H1 (cell line): ENCODE results near the gene SOX6. TPM values are rescaled to one million over a fixed set of nuclear protein-coding genes. Genes with fewer than 3 reads are reported as not detected.
A peak's percentile ranks its signal among the peaks of the same experiment; 100 is the strongest.

ENCODE experiments used
- CTCF ChIA-PET: fragments of 300-600 bp; sonication (Branson Sonifier 250); formaldehyde crosslinking; loops from one replicate; lab custom pipeline; 2021; ENCODE audit not compliant: partially characterized antibody; lab: Charles Lee
- POLR2A ChIA-PET: fragments of 300-600 bp; sonication (Branson Sonifier 250); formaldehyde crosslinking; loops from one replicate; lab custom pipeline; 2021; ENCODE audit warnings: inconsistent platforms; ENCODE audit not compliant: partially characterized antibody; lab: Charles Lee
- DNase-seq, 2 experiments: peaks; one replicate each; pipeline versions ENCODE4 v3.0.0 to v3.0.0-alpha.2; 2010 to 2022; ENCODE audit warnings: low spot score in 2 of 2, low read depth in 1 of 2, mixed read lengths in 1 of 2
- FAIRE-seq: peaks from 2 replicates; lab custom pipeline; 2011; peaks lifted over from hg19 to GRCh38; lab: Jason Lieb, UNC
- H2AFZ ChIP-seq: 2 replicates; pipeline ENCODE4 v1.8.1; 2012; ENCODE audit warnings: low read length, inconsistent platforms
- H2AK5ac ChIP-seq: 2 replicates; pipeline ENCODE4 v1.6.1; 2013; ENCODE audit warnings: low read depth, low read length
- H2BK120ac ChIP-seq: replicated peaks from 2 replicates; pipeline ENCODE3; 2013; ENCODE audit warnings: low read depth, low read length, inconsistent platforms
- H2BK12ac ChIP-seq: 2 replicates; pipeline ENCODE4 v1.6.1; 2013; ENCODE audit warnings: low read depth, low read length
- H2BK15ac ChIP-seq: 2 replicates; pipeline ENCODE4 v1.6.1; 2013; ENCODE audit warnings: low read length
- H2BK20ac ChIP-seq: 2 replicates; pipeline ENCODE4 v1.6.1; 2013; ENCODE audit warnings: low read length
- H2BK5ac ChIP-seq: 2 replicates; pipeline ENCODE4 v1.6.1; 2013; ENCODE audit warnings: low read depth, low read length
- H3K14ac ChIP-seq: 2 replicates; pipeline ENCODE4 v1.6.1; 2013; ENCODE audit warnings: inconsistent platforms; ENCODE audit not compliant: insufficient read length
- H3K18ac ChIP-seq: 2 replicates; pipeline ENCODE4 v1.6.1; 2013; ENCODE audit warnings: low read length; ENCODE audit errors: extremely low read depth
- H3K23ac ChIP-seq: 2 replicates; pipeline ENCODE4 v1.6.1; 2013; ENCODE audit warnings: inconsistent platforms; ENCODE audit not compliant: insufficient read length
- H3K23me2 ChIP-seq: 2 replicates; pipeline ENCODE4 v1.6.1; 2013; ENCODE audit warnings: low read depth, low read length
- H3K27ac ChIP-seq: 2 replicates; pipeline ENCODE4 v1.6.1; 2011; ENCODE audit warnings: low read depth, low read length, inconsistent platforms
- H3K27me3 ChIP-seq, 4 experiments: replicated peaks in 1 of 4; 1 replicate in 1 of 4; 2 replicates in 3 of 4; pipeline versions ENCODE4 v1.6.1 to v1.8.1; 2011 to 2013; ENCODE audit warnings: low read length in 3 of 4, mild to moderate bottlenecking in 3 of 4, inconsistent platforms in 2 of 4, mixed read lengths in 2 of 4, moderate library complexity in 1 of 4; ENCODE audit not compliant: control insufficient read depth in 3 of 4, insufficient read depth in 3 of 4; ENCODE audit errors: extremely low read depth in 1 of 4
- H3K36me3 ChIP-seq, 4 experiments: 2 replicates each; pipeline versions ENCODE4 v1.6.1 to v1.8.1; 2011 to 2013; ENCODE audit warnings: mild to moderate bottlenecking in 4 of 4, low read length in 3 of 4, moderate library complexity in 2 of 4, control low read depth in 1 of 4, inconsistent platforms in 1 of 4; ENCODE audit not compliant: insufficient read depth in 4 of 4, control insufficient read depth in 2 of 4
- H3K4ac ChIP-seq: replicated peaks from 2 replicates; pipeline ENCODE3; 2013; ENCODE audit warnings: low read length, low read depth, mixed read lengths, inconsistent platforms; ENCODE audit not compliant: insufficient read length
- H3K4me1 ChIP-seq, 4 experiments: replicated peaks in 1 of 4; 1 replicate in 1 of 4; 2 replicates in 3 of 4; pipeline versions ENCODE4 v1.6.1 to v1.8.1; 2011 to 2013; ENCODE audit warnings: low read length in 3 of 4, inconsistent platforms in 2 of 4, mixed read lengths in 1 of 4; ENCODE audit not compliant: insufficient read depth in 4 of 4, control insufficient read depth in 3 of 4
- H3K4me2 ChIP-seq, 2 experiments: 2 replicates each; pipeline versions ENCODE4 v1.6.1 to v1.8.1; 2011 to 2013; ENCODE audit warnings: low read depth in 2 of 2, low read length in 2 of 2, control low read depth in 1 of 2, inconsistent platforms in 1 of 2, mild to moderate bottlenecking in 1 of 2; ENCODE audit not compliant: insufficient read depth in 1 of 2
- H3K4me3 ChIP-seq, 4 experiments: fragments of 200-600, 300-600 bp in 1 of 4; sonication (generic), shearing (Covaris generic), sonication (Bioruptor Twin) in 1 of 4; 2 replicates each; pipeline versions ENCODE4 v1.5.1 to v1.8.1; 2011 to 2016; ENCODE audit warnings: low read length in 4 of 4, low read depth in 3 of 4, control low read depth in 2 of 4, inconsistent platforms in 2 of 4, mild to moderate bottlenecking in 2 of 4, mixed read lengths in 1 of 4, moderate library complexity in 1 of 4; ENCODE audit not compliant: insufficient read depth in 2 of 4; ENCODE audit errors: extremely low read depth in 1 of 4
- H3K56ac ChIP-seq: replicated peaks from 2 replicates; pipeline ENCODE3; 2013; ENCODE audit warnings: low read depth, mild to moderate bottlenecking, mixed read lengths, low read length, inconsistent platforms; ENCODE audit not compliant: insufficient read length
- H3K79me1 ChIP-seq: 2 replicates; pipeline ENCODE4 v1.6.1; 2013; ENCODE audit warnings: low read depth, low read length, control low read depth
- H3K79me2 ChIP-seq, 2 experiments: 2 replicates each; pipeline versions ENCODE4 v1.6.1 to v1.8.1; 2012 to 2013; ENCODE audit warnings: low read length in 2 of 2, mild to moderate bottlenecking in 2 of 2, inconsistent platforms in 1 of 2; ENCODE audit not compliant: insufficient read depth in 2 of 2, control insufficient read depth in 1 of 2
- H3K9ac ChIP-seq, 4 experiments: replicated peaks in 1 of 4; 1 replicate in 1 of 4; 2 replicates in 3 of 4; pipeline versions ENCODE4 v1.6.1 to v1.8.1; 2011 to 2013; ENCODE audit warnings: low read depth in 3 of 4, low read length in 3 of 4, control low read depth in 2 of 4, mild to moderate bottlenecking in 2 of 4, moderate library complexity in 2 of 4, inconsistent platforms in 1 of 4; ENCODE audit errors: extremely low read depth in 1 of 4
- H3K9me3 ChIP-seq, 2 experiments: 2 replicates each; pipeline versions ENCODE4 v1.6.1 to v1.8.1; 2012 to 2013; ENCODE audit warnings: mild to moderate bottlenecking in 2 of 2, moderate library complexity in 2 of 2, control low read depth in 1 of 2, inconsistent platforms in 1 of 2, low read depth in 1 of 2, low read length in 1 of 2, mixed read lengths in 1 of 2; ENCODE audit not compliant: insufficient read depth in 2 of 2
- H4K20me1 ChIP-seq, 2 experiments: replicated peaks in 1 of 2; 2 replicates each; pipeline versions ENCODE3 to v1.8.1; 2011 to 2013; ENCODE audit warnings: inconsistent platforms in 2 of 2, low read length in 2 of 2, mild to moderate bottlenecking in 1 of 2; ENCODE audit not compliant: insufficient read depth in 2 of 2, control insufficient read depth in 1 of 2
- H4K5ac ChIP-seq: 2 replicates; pipeline ENCODE4 v1.6.1; 2013; ENCODE audit warnings: low read length, low read depth, mixed read lengths, inconsistent platforms; ENCODE audit not compliant: insufficient read length
- H4K8ac ChIP-seq: 2 replicates; pipeline ENCODE4 v1.8.0; 2013; ENCODE audit warnings: mild to moderate bottlenecking, moderate library complexity, low read length, inconsistent platforms; ENCODE audit not compliant: insufficient read depth; ENCODE audit errors: extremely low read depth
- H4K91ac ChIP-seq: replicated peaks from 2 replicates; pipeline ENCODE3; 2013; ENCODE audit warnings: low read length, mixed read lengths, inconsistent platforms; ENCODE audit not compliant: insufficient read length
- BCL11A ChIP-seq, 2 experiments: IDR thresholded peaks; one replicate each; pipeline ENCODE4 v1.6.1; 2011; ENCODE audit warnings: low read depth in 2 of 2, low read length in 2 of 2, mild to moderate bottlenecking in 2 of 2
- CTCF ChIP-seq, 3 experiments: IDR thresholded peaks; 1 replicate in 2 of 3; 2 replicates in 1 of 3; pipeline versions ENCODE4 v1.5.1 to v1.6.1; 2011; ENCODE audit warnings: low read length in 3 of 3, mild to moderate bottlenecking in 3 of 3, inconsistent platforms in 2 of 3, low read depth in 1 of 3, moderate library complexity in 1 of 3; ENCODE audit not compliant: insufficient read depth in 1 of 3; ENCODE audit errors: control extremely low read depth in 1 of 3
- RAD21 ChIP-seq, 2 experiments: IDR thresholded peaks in 1 of 2; conservative IDR thresholded peaks in 1 of 2; 2 replicates each; pipeline ENCODE4 v1.6.1; 2011; ENCODE audit warnings: low read depth in 2 of 2, low read length in 2 of 2, improper control_type of control experiment in 1 of 2, inconsistent platforms in 1 of 2, mild to moderate bottlenecking in 1 of 2, moderate library complexity in 1 of 2
- WGBS, 2 experiments: shearing (Covaris generic) in 1 of 2; methylation state at CpG; one replicate each; pipeline versions ENCODE4 v1.1.6 to v1.1.7; 2013 to 2015; ENCODE audit warnings: low lambda C conversion rate in 2 of 2, mixed read lengths in 2 of 2, inconsistent platforms in 1 of 2, low coverage in 1 of 2, missing lambda C conversion rate in 1 of 2; ENCODE audit not compliant: insufficient replicate concordance in 2 of 2, insufficient coverage in 1 of 2, insufficient read length in 1 of 2; ENCODE audit errors: extremely low coverage in 1 of 2, missing lambda C conversion rate in 1 of 2; 5-methylcytosine and 5-hydroxymethylcytosine counted together
- polyA plus RNA-seq, 7 experiments: library from polyadenylated mRNA; depleted of rRNA in 3 of 7; stranded (reverse) in 5 of 7; unstranded in 2 of 7; fragments of >200 nt in 5 of 7; fragments of 200-250 nt in 2 of 7; gene quantifications; 1 replicate in 5 of 7; 2 replicates in 1 of 7; 4 replicates in 1 of 7; pipeline versions ENCODE4 v1.2.1 to v1.2.3, GENCODE V29; 2011 to 2013; ENCODE audit warnings: missing spikeins in 2 of 7, mixed read lengths in 2 of 7
- total RNA-seq: library from RNA; stranded (reverse); fragmentation: NEBNext Ultra II Directional; extraction: Animal tissue kit (Norgen Biotek cat#: 25700); gene quantifications from 2 replicates; pipeline ENCODE4 v1.2.1, GENCODE V29; 2021

Gene SOX6
- total and polyA plus RNA-seq, 2 of the 8 experiments (the other 6 are each of a cell fraction or from before 2014, with no cell fraction given) = 0.09 TPM; not detected in 1

- H3K36me3 ChIP-seq = no peaks in the 10 kb centered on the region
- H2AFZ ChIP-seq = no peak overlapping the region
- no peaks in the 10 kb centered on the region for H3K79me2 ChIP-seq
- no peak overlapping the region for H2BK15ac ChIP-seq
- no peak for DNase-seq
- H3K56ac ChIP-seq = no peak overlapping the region
- H3K23me2 ChIP-seq = no peaks in the 10 kb centered on the region
- no peak for FAIRE-seq
- H2BK12ac ChIP-seq = no peak overlapping the region
- H3K14ac ChIP-seq = no peak overlapping the region
- H3K9me3 ChIP-seq = no peaks in the 10 kb centered on the region
- H3K79me1 ChIP-seq = no peaks in the 10 kb centered on the region
- H3K23ac ChIP-seq = no peak overlapping the region
- no peak overlapping the region for H4K8ac ChIP-seq
- no peak overlapping the region for H3K9ac ChIP-seq
- ChIA-PET POLR2A (no interaction called here), CTCF (interaction anchor here (1.0 to 2.2 kb wide), 3 partner anchors 19 to 29 kb away, joined by 3 to 9 read pairs (median 4); no protein-coding TSS in a partner anchor)
- H4K91ac ChIP-seq = no peak overlapping the region
- H3K27me3 ChIP-seq = no peaks in the 10 kb centered on the region
- H3K18ac ChIP-seq = no peak overlapping the region
- no peak overlapping the region for H3K4me3 ChIP-seq
- H3K4ac ChIP-seq = no peak overlapping the region
- no peak overlapping the region for H2AK5ac ChIP-seq
- no peak overlapping the region for H4K5ac ChIP-seq
- no peak overlapping the region for H2BK5ac ChIP-seq
- no peak for TF ChIP-seq BCL11A (IDR thresholded peaks at IDR 0.05; ENCODE audit: low read depth in 2 of 2, low read length in 2 of 2)
- peak in 1 of 2 experiments; percentile 15; a peak in 2 of 4 replicates for TF ChIP-seq RAD21 (IDR thresholded peaks at IDR 0.05 in 1 of 2, conservative IDR thresholded peaks at IDR 0.05 in 1 of 2; ENCODE audit: low read depth in 2 of 2, low read length in 2 of 2)
- peak in 1 of 3 experiments; percentile 25; a peak in 1 of 4 replicates for TF ChIP-seq CTCF (IDR thresholded peaks at IDR 0.05; ENCODE audit: control extremely low read depth in 1 of 3, insufficient read depth in 1 of 3, low read depth in 1 of 3, low read length in 3 of 3)
- no peak overlapping the region for H2BK120ac ChIP-seq
- no peak overlapping the region for H2BK20ac ChIP-seq
- no peak overlapping the region for H3K4me2 ChIP-seq
- H3K4me1 ChIP-seq = no peaks in the 10 kb centered on the region
- no peak overlapping the region for H3K27ac ChIP-seq
- WGBS, 2 experiments = 78% methylated on average over 5 of the region's 5 CpGs; no CpG with 5 or more reads in 1 of the 2 experiments
- H4K20me1 ChIP-seq = no peaks in the 10 kb centered on the region
These were observed 285.8 kb downstream of the SOX6 start for GRCh38 chr11:16070573-16070972.
